WTC11 (cell line): ENCODE measurements around the gene KLHL12.

ENCODE experiments used
- ELF4 ChIP-seq: sonication (generic); formaldehyde crosslinking; IDR thresholded peaks from 2 replicates; pipeline ENCODE4 v1.8.1; 2022; ENCODE audit warnings: low read depth, mild to moderate bottlenecking, moderate library complexity, missing genetic modification reagents
- ZBTB21 ChIP-seq: sonication (generic); formaldehyde crosslinking; IDR thresholded peaks from 2 replicates; pipeline ENCODE4 v1.8.1; 2023; ENCODE audit warnings: mild to moderate bottlenecking, missing genetic modification reagents, borderline replicate concordance
- TF ChIP-seq, protein P1 (sequence below): sonication (generic); formaldehyde crosslinking; IDR thresholded peaks from 2 replicates; pipeline ENCODE4 v1.8.0; 2023; ENCODE audit warnings: missing genetic modification reagents
- TF ChIP-seq, protein P2 (sequence below): fragments of 200-600 bp; IDR thresholded peaks from 2 replicates; pipeline ENCODE4 v1.8.0; 2022; ENCODE audit warnings: antibody characterized with exemption
- TF ChIP-seq, protein P3 (sequence below): sonication (generic); formaldehyde crosslinking; IDR thresholded peaks from 2 replicates; pipeline ENCODE4 v1.8.0; 2022; ENCODE audit warnings: mild to moderate bottlenecking, missing genetic modification reagents
- TF ChIP-seq, protein P4 (sequence below): sonication (generic); formaldehyde crosslinking; IDR thresholded peaks from 2 replicates; pipeline ENCODE4 v1.8.0; 2022; ENCODE audit warnings: mild to moderate bottlenecking, missing genetic modification reagents
- TF ChIP-seq, protein P5 (sequence below): fragments of 250-450 bp; sonication (Bioruptor Pico); IDR thresholded peaks from 2 replicates; pipeline ENCODE4 v2.1.2; 2022; ENCODE audit warnings: mild to moderate bottlenecking, moderate library complexity
- TF ChIP-seq, protein P6 (sequence below): sonication (generic); formaldehyde crosslinking; IDR thresholded peaks from 2 replicates; pipeline ENCODE4 v1.8.1; 2022; ENCODE audit warnings: low read depth, missing genetic modification reagents, borderline replicate concordance

DNA sequence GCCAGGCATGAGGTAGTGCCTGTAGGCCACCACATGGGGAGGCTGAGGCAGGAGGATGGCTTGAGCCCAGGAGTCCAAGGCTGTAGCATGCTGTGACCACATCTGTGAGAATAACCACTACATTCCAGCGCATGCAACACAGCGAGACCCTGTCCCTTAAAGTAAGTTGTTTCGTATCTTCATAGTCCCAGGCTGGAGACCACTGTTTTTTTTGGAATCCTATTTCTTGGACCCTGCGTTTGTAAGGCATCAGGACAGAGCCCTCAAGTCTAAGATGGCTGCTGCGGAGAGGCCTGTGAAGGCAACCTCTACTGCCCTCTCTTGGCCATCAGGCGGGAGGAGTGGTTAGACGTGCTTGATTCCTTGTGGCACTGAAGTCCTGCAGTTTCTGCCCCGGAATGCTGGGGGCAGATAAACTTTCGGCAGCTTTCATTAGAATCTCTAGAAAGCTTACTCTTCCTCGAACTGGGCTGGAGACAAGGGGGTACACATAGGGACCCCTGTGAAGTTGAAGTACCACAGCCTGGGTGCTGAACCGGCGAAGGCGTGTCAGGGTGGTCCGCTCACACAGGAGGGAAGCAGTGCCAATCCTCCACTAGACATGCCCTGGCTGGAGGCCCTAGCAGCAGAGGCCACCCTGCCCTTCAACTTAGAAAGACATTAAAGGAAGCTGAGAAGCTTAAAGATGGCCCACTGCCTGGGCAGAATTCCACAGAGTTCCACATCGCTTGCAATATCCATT, 74.7 kb downstream of the KLHL12 start:
- TF ChIP-seq ELF4, result no peak
- TF ChIP-seq, protein P1, sequence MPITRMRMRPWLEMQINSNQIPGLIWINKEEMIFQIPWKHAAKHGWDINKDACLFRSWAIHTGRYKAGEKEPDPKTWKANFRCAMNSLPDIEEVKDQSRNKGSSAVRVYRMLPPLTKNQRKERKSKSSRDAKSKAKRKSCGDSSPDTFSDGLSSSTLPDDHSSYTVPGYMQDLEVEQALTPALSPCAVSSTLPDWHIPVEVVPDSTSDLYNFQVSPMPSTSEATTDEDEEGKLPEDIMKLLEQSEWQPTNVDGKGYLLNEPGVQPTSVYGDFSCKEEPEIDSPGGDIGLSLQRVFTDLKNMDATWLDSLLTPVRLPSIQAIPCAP (CRISPR knock-in tag), result no peak
- TF ChIP-seq, protein P2, sequence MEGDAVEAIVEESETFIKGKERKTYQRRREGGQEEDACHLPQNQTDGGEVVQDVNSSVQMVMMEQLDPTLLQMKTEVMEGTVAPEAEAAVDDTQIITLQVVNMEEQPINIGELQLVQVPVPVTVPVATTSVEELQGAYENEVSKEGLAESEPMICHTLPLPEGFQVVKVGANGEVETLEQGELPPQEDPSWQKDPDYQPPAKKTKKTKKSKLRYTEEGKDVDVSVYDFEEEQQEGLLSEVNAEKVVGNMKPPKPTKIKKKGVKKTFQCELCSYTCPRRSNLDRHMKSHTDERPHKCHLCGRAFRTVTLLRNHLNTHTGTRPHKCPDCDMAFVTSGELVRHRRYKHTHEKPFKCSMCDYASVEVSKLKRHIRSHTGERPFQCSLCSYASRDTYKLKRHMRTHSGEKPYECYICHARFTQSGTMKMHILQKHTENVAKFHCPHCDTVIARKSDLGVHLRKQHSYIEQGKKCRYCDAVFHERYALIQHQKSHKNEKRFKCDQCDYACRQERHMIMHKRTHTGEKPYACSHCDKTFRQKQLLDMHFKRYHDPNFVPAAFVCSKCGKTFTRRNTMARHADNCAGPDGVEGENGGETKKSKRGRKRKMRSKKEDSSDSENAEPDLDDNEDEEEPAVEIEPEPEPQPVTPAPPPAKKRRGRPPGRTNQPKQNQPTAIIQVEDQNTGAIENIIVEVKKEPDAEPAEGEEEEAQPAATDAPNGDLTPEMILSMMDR, result peak; percentile 10; the same call in 1 of the 2 replicates
- TF ChIP-seq, protein P3, sequence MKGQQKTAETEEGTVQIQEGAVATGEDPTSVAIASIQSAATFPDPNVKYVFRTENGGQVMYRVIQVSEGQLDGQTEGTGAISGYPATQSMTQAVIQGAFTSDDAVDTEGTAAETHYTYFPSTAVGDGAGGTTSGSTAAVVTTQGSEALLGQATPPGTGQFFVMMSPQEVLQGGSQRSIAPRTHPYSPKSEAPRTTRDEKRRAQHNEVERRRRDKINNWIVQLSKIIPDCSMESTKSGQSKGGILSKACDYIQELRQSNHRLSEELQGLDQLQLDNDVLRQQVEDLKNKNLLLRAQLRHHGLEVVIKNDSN, result no peak
- TF ChIP-seq, protein P4, sequence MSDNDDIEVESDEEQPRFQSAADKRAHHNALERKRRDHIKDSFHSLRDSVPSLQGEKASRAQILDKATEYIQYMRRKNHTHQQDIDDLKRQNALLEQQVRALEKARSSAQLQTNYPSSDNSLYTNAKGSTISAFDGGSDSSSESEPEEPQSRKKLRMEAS (CRISPR knock-in tag), result no peak
- no peak for TF ChIP-seq ZBTB21 (CRISPR knock-in tag)
- TF ChIP-seq, protein P5, sequence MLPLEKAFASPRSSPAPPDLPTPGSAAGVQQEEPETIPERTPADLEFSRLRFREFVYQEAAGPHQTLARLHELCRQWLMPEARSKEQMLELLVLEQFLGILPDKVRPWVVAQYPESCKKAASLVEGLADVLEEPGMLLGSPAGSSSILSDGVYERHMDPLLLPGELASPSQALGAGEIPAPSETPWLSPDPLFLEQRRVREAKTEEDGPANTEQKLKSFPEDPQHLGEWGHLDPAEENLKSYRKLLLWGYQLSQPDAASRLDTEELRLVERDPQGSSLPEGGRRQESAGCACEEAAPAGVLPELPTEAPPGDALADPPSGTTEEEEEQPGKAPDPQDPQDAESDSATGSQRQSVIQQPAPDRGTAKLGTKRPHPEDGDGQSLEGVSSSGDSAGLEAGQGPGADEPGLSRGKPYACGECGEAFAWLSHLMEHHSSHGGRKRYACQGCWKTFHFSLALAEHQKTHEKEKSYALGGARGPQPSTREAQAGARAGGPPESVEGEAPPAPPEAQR, result no peak
- TF ChIP-seq, protein P6, sequence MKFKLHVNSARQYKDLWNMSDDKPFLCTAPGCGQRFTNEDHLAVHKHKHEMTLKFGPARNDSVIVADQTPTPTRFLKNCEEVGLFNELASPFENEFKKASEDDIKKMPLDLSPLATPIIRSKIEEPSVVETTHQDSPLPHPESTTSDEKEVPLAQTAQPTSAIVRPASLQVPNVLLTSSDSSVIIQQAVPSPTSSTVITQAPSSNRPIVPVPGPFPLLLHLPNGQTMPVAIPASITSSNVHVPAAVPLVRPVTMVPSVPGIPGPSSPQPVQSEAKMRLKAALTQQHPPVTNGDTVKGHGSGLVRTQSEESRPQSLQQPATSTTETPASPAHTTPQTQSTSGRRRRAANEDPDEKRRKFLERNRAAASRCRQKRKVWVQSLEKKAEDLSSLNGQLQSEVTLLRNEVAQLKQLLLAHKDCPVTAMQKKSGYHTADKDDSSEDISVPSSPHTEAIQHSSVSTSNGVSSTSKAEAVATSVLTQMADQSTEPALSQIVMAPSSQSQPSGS, result no peak
